Measurements from ENCODE around the gene FRMD4A. TPM values are rescaled to one million over a fixed set of nuclear protein-coding genes. Genes with fewer than 3 reads are reported as not detected.
"Not testable (repeated sequence)": the region's sequence is repeated elsewhere in the genome, so short reads cannot be mapped to it uniquely, and the experiment has no call there.

The FRMD4A gene
- total RNA-seq, 1 donor from 2014 or later: 9.6 TPM

DNA sequence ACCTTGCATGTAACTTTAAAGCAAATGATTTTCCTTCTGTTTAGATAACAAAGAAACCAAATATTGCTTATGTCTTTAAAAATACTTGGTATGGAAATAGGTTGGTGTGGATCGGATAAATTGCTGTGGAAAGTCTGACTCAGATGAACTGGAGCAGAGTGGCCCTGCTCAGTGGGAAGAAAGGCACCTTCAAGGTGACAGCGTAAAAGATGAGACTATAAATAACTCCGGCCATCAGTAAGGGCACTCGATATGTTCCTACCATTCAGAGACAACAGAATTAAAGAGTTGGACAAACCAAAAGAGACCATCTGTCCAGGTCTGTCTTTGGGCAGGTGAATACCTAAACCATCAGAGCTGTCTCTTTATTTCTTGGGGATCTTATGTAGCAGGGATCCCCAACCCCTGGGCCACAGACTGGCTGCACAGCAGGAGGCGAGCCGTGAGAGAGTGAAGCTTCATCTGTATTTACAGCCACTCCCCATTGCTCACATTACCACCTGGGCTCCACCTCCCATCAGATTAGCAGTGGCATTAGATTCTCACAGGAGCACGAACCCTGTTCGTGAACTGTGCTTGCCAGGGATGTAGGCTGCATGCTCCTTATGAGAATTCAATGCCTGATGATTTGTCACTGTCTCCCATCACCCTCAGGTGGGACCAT is 386.9 kb downstream of the FRMD4A start:
- no peak for ATAC-seq

DNA sequence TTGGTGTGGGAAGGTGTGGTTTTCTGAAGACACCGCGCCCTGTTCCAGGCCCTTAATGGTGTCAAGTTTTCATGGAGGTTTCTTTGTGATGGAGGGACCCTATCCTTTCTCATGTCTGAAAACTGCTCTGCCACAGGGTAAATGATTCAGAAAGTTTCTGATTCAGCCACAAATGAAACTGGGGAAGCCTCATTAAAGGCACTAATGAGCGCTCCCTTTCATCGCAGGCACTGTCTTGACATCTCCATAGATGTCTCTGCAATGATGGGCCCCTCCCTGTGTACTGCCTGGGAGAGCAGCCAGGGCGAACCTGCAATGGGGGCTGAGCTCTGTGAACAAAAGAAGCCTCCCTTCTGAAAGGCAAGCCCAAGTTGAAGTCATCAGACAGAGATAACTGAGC is 388.7 kb downstream of the FRMD4A start:
- ATAC-seq: no peak

DNA sequence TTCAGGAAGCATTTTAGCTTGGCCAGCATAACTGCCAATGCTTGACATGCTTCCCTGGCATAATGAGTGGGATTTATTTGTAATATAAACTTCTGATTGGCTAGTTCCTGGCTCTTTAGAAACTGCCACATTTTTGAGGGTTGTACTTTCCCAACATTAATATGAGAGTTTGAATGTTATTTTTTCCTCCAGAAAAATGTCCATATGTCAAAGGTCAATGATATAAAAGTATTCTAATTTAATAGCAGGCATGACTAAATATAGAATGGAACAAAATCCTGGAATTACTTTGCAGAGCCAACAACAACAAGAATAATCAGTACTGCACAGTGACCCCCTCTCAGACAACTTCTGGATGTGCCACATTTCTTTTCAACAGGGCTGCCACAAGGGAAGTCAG is 391.3 kb downstream of the FRMD4A start:
- ATAC-seq: no peak

DNA sequence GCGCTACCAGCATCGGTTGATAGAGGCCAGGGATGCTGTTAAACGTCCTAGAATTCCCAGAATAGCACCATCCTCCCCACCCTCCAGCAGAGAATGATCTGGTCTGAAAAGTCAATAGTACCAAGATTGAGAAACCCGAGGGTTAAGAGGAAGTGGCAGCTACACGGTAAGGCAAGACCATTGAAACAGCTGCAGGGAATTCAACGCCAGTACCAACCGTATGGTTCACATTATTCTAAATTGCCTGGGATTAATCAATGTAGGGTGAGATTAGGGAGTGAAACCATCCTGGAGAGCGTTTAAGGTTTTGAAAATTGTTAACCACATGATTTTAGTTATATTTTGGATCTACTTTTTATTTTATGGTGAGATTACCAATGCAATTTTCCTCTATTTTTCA is 391.8 kb downstream of the FRMD4A start:
- no peak for ATAC-seq

DNA sequence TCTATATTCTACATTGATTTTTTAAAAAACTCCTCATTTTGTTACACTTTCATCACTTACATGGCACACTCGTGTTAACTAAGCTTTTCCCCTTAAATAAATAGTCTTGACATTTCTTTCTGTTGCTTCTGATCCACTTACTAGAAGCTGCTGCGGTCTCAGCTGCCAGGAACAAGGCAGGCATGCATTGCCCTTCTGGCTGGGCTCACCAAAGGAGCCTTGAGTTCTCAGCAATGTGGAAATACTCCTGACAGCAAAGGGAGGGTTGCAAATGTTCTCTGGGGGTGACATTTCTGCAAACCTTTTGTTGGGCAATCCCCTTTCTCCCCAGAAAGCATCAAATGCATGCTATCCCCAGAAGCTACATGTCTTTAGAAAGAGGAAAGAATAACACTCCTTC is 393.9 kb downstream of the FRMD4A start:
- no peak for ATAC-seq

DNA sequence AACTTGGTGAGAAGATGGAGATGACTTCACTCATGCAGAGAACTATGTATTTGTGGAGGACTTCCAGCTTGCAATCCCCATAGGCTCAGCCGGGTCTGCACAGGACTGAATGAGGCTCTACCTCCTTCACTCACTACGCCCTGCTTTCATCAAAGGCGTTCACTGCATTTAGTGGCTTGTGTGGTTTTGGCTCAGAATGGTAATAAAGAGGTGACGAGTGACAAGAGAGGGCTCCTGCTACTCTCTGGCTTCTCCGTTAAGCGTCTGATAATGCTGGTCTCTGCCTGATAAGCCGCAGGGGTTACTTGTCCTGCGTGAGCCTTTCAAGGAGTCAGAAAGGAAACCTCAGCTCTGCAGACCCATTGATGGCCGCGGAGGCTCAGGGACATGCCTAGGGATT is 400.6 kb downstream of the FRMD4A start:
- no peak for ATAC-seq

DNA sequence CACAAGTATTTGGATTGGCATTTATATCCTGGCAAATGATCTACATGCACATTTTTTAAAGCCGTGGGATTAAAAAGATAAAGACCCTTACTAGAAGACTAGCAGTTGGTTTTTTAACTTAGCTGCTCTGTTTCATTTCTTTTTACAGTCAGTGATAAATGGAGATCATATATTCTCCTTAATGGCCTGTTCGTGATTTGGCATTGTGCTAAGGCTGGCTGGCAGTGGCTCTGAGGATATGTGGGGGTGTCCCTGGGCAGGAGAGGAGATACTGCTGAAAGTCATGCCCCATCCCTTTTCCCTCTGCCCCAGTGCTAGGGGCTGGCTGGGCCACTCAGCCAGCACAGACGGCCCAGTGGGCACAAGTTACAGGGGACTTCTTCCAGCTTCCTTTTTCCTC is 402.3 kb downstream of the FRMD4A start:
- no peak for ATAC-seq

DNA sequence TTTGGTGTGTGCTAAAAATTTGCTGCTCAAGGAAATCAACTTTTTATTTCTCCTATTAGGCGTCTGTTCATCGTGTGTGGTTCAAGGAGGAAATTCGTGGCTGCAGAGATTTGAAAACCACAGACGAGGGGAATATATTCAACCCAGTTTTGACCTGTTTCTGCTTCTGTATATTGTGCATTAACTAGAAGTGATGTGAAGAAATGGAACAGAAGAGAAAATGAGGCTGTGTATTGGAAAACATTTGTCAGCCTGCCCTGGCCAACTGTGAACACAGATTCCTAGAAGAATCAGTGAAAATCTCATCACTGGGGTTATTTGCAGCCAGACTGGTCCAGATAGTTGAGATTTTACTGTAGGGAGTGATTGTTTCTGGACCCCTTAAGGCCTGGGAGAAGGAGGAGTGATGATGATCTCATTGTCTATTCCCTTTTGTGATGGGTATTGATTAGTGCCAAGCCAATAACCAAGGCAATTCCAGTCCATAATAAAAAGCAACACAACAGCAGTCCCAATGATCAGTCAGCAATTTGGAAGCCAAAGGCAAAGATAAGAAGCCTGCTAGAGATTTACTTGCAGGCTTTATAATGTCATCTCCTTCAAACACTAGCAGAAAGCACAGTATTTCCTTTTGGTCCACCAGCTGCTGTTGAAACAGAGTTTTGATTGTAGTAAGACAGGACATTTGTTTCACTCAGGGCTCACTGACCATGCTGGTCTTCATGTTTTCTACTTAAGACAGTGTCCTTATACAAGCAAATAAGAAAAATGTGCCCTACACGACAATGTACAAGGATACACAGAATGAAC is 404.5 kb downstream of the FRMD4A start:
- ATAC-seq: no peak

DNA sequence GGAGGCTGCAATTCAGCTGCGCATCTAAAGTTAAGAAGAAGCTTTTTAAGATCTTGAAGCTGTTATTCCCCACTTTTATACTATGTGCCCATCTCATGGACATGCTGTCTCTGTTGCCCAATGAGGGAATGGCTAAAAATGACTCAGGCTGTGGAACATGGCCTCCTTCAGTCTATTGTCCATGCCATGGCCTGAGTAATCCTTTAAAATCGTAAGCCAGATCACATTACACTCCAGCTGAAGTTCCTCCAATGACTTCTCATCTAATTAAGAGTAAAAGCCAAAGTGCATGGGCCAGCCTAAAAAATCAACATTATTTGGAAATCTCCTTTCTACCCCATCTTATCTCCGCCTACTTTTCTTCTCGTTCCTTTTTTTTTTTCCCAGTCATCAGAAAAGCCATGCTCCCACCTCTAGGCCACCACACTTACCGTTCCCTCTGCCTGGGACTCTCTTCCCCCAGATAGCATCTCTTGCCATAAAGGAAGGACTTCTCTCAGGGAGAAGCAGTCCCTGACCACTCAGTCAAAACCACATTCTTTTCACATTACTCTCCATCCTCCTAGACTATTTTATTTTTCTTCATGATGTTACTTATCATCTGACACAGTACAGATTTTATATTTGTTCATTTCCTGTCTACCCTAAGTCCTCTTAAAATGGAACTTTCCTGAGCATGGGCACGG is 406.5 kb downstream of the FRMD4A start:
- ATAC-seq: no peak

DNA sequence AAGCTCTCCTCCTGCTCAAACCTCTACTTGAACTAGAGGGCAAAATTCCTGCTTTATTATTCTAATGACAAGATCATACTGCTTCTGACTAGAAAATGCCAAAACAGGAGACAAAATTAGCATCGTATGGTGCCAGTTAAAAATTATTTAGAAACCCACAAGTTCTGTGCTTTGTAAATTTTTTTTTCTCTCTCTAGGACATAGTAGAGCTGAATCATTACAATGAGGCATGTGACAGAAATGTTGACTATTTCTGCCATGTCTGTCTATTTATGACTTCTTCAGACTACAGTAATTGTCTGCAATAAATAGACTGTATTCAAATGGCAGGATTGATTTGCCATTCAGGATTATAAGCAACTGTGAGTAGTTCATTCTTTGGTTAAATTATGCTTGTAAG is 408.1 kb downstream of the FRMD4A start:
- no peak for ATAC-seq

DNA sequence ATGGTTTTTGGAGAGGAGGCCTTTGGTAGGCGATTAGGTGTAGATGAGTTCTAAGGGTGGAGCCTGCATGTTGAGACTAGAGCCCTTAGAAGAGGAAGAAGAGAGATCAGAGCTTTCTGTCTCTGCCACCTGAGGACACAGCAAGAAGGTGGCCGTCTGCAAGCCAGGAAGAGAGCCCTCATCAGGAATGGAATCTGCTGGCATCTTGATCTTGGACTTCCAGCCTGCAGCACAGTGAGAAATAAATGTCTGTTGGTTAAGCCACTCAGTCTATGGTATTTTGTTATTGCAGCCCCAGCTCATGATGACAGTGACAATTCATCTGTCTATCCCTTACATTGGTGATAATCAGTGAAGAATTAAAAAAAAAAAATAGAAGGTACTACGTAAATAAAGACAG is 408.8 kb downstream of the FRMD4A start:
- ATAC-seq: no peak

DNA sequence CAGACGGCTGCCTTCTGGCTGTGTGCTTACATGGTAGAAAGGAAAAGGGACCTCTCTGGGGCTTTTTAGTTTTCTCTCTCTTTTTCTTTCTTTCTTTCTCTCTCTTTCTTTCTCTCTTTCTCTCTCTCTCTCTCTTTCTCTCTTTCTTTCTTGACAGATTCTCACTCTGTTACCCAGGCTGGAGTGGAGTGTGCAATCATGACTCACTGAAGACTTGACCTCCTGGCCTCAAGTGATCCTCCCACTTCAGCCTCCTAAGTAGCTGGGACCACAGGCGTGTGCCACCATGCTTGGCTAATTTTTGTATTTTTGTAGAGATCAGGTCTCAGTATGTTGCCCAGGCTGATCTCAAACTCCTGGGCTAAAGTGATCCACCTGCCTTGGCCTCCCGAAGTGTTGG is 409.6 kb downstream of the FRMD4A start:
- not testable (repeated sequence) for ATAC-seq

DNA sequence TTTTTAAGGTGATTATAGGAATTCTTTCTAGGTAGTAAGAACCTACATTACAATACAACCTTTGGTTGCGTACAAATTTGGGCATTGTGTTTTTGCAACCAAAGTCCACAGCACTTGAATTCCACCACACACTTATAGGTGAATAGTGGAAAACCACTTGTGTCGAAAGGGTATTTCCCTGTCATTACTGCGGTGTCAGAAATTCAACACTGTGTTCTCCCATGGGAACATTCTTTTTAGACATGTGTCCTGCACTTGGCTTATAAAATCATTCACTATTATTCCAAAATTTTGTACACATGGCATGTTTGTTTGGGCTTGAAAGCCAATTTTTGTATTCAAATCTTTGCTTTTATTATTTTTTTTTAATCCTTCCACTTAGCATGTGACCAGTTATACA is 410.3 kb downstream of the FRMD4A start:
- no peak for ATAC-seq

DNA sequence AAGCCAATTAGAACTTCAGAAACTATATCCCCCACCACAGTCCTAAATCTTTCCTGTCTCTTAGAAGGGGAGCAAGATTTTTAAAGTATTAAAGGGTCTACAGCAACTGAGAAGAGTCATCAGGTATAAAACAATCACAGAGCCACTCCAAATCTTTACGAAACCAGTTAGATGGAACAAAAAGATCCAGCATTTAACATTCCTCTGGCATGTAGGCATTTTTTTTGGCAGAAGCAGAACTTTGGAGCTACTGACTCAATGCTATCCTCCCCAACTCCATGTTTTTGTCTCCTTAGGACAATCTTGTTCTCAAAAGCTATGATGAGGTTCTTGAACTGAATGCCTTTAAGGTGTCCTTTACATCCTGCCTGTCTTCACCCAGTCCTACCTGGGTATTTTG is 410.7 kb downstream of the FRMD4A start:
- no peak for ATAC-seq

DNA sequence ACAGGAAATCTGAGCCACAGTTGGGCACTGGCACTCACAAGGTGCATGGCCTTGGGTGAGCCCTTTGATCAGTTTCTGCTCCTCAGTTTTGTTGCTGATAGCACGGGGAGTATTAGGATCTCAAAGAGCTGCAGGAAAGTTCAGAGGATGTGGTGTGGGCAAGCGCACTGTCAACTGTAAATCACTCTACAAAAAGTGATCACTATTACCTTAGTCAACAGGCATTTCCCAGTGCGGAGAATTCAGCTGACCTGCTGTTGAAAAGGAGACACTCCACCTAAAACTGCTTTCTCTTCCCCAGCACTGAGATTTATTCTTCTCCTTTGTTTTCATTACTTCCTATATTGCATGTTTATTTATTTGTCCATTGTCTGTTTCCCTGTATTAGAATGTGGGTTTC is 412.9 kb downstream of the FRMD4A start:
- no peak for ATAC-seq

DNA sequence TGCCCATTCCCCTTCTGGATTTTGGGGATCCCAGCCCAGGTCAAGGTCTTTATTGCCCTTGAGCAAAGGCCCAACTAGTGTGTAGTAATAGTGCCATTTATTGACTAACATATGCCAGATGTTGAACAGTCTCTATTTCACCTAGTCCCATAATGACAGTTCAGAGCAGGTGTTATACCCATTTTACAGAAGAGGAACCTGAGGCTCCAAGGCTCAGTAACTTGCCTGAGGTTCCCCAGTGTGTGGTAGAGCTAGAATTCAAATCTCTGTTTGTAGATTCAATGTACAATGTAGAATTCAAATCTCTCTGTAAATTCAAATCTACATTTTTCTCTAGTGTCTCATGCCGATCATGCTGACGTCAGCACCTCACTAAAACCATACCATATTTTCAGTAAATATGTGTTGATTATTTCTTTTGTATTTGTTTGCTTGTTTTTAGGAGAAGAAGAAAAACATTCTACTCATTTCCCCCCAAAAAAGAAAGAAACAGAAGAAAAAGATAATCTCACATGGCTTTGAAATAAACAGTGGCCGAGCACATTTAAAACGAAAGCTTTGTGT is 414.3 kb downstream of the FRMD4A start:
- ATAC-seq: no peak

DNA sequence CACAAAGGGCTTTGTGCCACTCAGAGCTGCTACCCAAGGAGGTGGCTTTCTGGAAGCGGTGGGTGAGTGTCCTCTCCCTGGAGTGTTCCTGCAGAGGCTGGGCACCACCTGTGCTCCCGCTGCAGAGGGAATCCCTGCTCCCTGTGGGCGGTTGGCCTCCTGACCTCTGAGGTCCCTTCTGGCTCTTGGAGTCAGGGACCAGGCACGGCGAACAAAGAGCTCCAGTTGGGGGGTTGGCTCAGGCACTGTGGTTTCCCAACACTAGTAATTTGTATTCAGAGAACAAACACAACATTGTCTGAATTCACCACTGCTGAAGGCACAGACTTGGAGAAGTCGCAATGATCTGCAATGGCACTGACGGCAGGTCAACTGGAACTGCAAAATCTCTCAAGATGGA is 415.0 kb downstream of the FRMD4A start:
- no peak for ATAC-seq

DNA sequence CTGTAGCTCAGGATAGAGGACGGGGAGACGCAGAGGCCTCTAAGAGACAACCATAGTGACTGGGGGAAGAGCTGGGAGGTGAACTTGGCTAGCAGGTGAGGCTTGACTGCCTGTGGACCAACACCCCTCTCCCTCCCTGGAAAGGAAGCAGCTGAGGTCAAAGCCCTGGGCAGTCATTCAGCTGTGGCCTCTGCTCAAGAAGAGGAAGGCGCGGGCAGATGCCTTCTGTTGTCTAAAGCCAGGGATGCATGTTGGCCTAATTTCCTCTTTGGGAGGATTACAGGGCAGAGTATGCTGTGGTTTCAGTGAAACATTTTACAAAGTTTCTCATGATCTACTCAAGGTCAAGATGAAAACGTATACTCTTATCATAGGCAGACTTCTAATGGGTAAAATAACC is 416.8 kb downstream of the FRMD4A start:
- ATAC-seq: no peak

DNA sequence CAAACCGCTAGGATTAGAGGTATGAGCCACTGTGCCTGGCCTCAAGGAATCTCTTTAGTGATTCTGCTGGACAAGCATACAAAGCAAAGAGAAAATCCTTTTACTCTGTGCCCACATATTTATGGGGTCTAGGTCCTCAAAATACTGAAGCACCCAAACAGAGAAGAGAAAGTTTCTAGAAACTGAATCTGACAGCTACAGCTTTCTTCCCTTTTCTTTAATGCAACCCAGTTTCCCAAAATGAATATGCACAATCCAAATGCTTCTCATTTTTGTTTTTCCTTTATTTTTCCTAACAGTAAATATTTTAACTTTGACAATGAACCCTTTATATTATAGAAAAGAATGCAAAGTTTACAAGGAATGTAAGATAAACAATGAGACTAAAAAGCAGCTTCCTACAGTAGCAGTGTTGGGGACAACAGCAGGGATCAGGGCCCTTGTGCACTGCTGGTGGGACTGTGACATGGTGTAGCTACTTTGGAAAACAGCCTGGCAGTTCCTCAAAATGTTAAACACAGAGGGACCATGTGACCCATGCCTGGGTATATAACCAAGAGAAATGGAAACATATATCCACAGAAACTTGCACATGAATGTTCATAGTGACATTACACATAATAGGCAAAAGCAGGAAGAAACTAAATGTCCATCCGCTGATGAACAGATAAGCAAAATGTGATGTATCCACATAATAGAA is 418.8 kb downstream of the FRMD4A start:
- ATAC-seq: no peak

DNA sequence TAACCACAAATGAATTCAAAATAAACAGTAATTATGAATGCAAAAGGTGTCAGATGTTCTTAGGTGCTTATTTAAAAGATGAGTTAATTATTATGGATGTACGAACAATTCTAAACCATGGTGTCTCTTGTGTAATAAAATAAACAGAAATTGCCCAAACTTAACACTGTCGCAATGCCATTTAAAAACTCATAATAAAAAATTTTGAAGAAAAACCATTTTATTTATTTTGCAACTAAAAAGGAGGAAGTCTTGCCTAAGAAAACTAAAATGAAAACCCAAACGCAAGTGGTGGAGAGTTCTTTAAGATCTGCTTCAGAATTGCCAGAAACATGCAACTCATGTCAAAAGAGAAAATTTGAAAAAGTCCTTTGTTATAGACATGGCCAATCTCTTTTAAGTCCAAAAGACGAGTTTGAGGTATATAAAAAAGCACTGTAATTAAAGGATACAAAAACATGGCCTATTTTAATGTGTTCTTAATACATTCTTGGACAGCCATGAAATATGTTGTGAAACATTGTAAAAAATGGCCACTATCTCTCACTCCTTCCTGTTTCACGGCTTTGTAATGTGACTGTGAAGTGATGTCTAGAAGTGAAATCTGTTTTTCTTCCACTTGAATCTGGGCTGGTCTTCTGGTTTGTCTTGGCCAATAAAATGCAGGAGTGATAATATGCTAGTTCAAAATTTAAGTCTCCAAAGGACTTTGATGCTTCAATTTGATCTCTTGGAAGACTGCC is 421.0 kb downstream of the FRMD4A start:
- no peak for ATAC-seq

DNA sequence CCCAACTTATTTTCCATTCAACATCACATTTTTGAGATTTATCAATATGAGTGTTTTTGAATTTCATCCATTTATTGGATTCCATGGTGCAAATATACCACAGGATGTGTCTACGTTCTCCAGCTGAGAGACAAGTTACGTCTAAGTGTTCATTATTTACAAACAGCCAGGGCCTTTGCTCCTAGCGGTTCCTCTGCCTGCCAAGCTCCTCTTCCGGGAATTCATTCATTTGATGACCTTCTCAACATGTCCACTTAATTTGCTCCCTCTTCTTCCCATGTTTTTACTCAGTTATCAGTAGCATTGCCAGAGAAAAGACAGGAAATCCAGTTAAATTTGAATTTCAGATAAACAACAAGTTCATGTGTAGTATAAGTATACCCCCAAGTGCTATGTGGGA is 422.2 kb downstream of the FRMD4A start:
- ATAC-seq: no peak

DNA sequence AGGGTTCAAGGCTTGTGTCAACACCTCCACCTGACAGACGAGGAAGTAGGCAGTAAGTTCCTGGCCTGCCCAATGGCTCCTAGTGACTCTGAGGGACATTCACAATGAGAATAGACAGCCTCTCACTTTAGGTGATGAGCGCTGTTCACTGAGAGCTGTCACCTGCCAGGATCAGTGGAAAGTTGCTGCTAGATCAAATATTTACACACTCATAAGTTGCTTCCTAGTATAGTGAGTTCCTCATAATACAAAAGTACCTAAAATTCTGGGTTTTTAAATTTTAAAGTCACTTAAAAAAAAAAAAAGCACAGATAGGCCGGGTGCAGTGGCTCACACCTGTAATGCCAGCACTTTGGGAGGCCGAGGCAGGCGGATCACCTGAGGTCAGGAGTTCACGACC is 423.2 kb downstream of the FRMD4A start:
- ATAC-seq: no peak
